Measurements from ENCODE around the gene MARK2.

The MARK2 gene

DNA sequence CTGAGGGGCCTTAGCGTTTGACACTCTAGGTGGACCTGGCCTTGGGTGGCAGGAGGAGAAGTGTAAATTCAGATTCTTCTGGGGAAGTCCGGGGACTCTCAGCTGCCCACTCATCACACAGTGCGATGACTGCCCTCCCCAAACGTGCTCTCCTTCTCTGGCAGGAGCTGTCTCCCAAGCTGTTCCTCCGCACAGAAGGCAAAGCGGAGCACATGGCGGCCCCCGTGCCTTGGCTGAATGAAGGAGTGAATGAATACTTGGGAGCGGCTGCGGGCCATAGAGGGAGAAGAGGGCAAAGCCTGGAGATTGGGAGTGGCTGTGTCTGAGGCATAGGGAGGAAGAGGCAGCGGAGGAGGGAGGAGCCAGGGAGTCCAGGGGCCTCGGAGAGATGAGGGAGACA lies 93.0 kb downstream of the MARK2 start:
- no peak for DNase-seq (ENCODE audit: low read depth)
- TF ChIP-seq, protein P1, sequence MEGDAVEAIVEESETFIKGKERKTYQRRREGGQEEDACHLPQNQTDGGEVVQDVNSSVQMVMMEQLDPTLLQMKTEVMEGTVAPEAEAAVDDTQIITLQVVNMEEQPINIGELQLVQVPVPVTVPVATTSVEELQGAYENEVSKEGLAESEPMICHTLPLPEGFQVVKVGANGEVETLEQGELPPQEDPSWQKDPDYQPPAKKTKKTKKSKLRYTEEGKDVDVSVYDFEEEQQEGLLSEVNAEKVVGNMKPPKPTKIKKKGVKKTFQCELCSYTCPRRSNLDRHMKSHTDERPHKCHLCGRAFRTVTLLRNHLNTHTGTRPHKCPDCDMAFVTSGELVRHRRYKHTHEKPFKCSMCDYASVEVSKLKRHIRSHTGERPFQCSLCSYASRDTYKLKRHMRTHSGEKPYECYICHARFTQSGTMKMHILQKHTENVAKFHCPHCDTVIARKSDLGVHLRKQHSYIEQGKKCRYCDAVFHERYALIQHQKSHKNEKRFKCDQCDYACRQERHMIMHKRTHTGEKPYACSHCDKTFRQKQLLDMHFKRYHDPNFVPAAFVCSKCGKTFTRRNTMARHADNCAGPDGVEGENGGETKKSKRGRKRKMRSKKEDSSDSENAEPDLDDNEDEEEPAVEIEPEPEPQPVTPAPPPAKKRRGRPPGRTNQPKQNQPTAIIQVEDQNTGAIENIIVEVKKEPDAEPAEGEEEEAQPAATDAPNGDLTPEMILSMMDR (IDR thresholded peaks at IDR 0.05; ENCODE audit: control insufficient read depth, extremely low read depth, insufficient read depth): no peak
- H3K4me3 ChIP-seq (ENCODE audit: low read depth, low read length): no peak overlapping the region

DNA sequence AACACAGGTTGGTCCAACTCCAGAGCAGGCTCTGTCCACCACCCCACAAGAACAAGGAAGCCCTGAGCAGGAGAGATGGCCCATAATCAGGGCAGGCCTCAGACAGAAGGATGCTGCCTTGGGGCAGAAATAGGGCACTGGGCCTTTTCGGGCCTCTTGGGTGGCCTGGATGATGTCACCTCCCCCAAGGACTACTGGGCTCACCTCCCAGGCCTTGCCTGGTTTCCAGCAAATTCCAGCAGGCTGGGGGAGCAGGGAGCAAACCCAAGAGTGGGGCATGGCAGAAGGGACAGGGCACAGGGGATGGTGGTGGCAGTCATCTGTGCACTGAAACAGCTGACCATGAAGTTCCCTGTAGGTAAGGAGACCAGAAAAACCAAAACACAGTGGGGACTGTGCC lies 94.5 kb downstream of the MARK2 start:
- TF ChIP-seq, protein P1 (IDR thresholded peaks at IDR 0.05; ENCODE audit: control insufficient read depth, extremely low read depth, insufficient read depth): no peak
- no peak for DNase-seq (ENCODE audit: low read depth)

DNA sequence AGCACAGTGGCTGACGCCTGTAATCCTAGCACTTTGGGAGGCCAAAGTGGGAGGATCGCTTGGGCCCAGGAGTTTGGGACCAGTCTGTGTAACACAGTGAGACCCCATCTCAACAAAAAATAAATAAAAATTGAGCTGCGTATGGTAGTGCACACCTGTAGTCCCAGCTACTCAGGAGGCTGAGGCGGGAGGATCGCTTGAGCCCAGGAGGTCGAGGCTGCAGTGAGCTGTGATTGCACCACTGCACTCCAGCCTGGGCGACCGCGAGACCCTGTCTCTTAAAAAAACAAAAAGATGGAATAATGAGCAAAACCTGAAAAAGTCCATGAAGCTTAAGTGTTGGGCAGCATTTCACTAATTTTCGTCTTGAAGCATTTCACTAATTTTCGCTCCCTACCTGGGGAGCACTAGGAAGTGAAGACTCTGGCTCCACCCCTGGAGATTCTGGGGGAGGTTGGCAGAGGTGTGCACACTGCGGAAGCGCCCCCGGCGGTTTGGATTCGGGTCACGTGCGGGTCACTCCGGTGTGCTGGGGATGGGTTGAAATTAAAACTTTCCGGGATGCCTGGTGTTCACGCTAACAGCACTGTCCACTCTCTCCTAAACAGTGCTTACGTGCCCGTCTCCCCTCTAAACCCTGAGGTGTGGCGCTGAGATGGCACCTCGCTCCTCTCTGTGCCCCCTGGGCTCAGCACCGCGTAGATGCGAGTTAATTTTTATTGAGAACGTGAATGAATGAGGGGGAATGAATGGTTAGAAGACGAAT lies 99.0 kb downstream of the MARK2 start:
- H3K4me3 ChIP-seq (ENCODE audit: low read depth, low read length): peak overlapping the region; percentile 88
- DNase-seq (ENCODE audit: low read depth): no peak
- TF ChIP-seq, protein P1 (IDR thresholded peaks at IDR 0.05; ENCODE audit: control insufficient read depth, extremely low read depth, insufficient read depth): no peak

More for the DNA sequence above, 94.5 kb downstream of the MARK2 start:
- H3K4me3 ChIP-seq (ENCODE audit: low read depth, low read length): no peak overlapping the region

DNA sequence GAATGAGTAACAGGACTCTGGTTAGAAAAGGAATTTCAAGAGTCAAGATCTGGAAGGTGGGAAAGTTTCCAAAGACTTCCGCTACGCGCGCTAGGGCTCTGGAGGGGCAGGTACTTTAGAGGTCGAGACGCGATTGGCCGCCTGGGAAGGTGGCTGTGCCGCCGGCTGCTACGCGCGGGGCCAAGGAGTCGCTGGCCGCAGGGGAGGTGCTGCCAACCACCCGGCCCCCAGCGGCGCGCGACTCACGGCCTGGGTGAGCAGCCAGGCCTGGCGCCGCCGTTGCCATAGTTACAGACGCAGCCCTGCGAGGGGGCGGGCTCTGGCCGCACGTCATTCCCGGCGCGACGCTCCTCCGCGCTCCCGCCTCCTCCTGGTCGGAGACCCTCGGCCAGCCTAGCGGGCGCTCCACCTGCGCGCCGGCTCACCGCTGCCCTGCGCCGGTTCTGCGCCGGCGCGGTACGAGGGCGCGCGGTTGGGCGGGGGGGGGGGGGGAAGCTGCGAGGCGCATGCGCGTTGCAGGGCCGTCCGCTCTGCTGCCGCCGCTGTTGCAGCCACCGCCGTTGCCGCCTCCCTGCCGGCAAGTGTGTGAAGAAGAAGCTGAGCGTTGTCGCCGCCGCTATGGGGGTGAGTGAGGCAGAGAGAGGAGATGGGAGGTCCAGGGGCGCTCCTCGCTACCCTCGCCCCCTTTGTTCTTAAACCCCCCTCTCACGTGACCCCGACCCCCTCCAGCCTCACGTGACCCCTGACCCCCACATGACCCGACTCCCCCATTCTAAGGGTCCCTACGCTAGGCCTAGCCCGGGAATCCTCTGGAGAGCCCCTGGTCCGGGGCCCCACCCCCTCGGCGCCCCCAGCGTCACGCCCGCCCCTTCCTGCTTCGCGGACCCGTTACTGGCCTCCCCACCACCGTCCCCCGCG lies 99.8 kb downstream of the MARK2 start, which contains the start of gene NAA40:
Gene NAA40, plus strand, starts transcription at position 524 of the 918 bp plus-strand sequence. Its CDS starts 95 bp downstream, at position 619.
- TF ChIP-seq, protein P1 (IDR thresholded peaks at IDR 0.05; ENCODE audit: control insufficient read depth, extremely low read depth, insufficient read depth): peak; percentile 18; the same call in 1 of the 2 replicates
- peak; percentile 88 for DNase-seq (ENCODE audit: low read depth)
- peak within 1 kb of the TSS; percentile 88 for H3K4me3 ChIP-seq (ENCODE audit: low read depth, low read length)

DNA sequence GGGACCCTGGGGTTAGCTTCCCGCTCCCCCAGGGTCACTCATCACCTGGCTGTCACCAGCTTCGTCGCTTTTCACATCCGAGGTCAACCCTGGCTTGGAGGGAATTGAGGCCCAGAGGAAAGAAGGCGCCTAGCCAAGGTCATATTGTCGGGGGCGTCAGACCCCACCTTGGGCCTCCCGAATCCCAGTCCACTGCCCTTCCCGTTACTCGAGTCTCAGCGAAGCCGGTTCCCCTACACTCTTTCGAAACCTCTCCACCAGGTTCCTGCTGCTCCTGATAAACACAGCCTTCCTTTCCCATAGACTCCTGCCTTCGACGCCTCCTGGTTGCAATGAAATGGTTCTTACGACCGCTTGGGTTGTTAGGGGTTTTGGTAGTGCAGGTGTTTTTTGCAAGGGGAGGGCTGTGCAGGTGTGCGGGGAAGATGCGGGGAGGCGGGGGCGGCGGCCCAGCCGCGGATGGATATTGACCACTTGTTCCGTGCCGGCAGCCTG lies 100.5 kb downstream of the MARK2 start:
- TF ChIP-seq, protein P1 (IDR thresholded peaks at IDR 0.05; ENCODE audit: control insufficient read depth, extremely low read depth, insufficient read depth): no peak
- peak overlapping the region; percentile 88 for H3K4me3 ChIP-seq (ENCODE audit: low read depth, low read length)
- no peak for DNase-seq (ENCODE audit: low read depth)

DNA sequence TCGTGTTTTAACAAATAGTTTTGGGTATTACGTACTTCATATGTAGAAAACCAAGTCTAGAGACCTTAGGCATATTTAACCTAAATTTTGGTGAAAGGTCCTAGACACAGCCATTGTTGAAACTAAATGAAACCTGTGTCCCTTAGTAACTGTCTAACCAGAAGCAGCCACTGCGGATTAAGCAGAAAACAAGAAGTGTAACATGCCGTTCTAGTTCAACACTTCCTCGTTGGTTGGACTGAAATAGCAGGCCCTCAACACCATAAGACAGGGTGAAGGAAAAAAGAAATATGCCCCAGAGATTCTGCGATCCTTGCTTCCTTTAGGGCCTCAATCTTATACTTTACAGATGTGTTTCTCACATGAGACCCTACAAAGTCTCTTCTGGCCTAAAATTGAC lies 101.9 kb downstream of the MARK2 start:
- TF ChIP-seq, protein P1 (IDR thresholded peaks at IDR 0.05; ENCODE audit: control insufficient read depth, extremely low read depth, insufficient read depth): no peak
- no peak for DNase-seq (ENCODE audit: low read depth)
- no peak overlapping the region for H3K4me3 ChIP-seq (ENCODE audit: low read depth, low read length)
